GM19397 (cell line): Measurements from ENCODE around the gene LRRC42.

Experiments
- ATAC-seq: cut with Tn5 transposase; IDR thresholded peaks from one replicate; pipeline ENCODE4 v1.9.1; 2021; ENCODE audit warnings: mild to moderate bottlenecking, moderate library complexity; ENCODE audit not compliant: unreplicated experiment

Gene LRRC42

GRCh38 chr1:53938136-53938830 lies 7.9 kb upstream of the LRRC42 start:
- ATAC-seq: no peak

DNA sequence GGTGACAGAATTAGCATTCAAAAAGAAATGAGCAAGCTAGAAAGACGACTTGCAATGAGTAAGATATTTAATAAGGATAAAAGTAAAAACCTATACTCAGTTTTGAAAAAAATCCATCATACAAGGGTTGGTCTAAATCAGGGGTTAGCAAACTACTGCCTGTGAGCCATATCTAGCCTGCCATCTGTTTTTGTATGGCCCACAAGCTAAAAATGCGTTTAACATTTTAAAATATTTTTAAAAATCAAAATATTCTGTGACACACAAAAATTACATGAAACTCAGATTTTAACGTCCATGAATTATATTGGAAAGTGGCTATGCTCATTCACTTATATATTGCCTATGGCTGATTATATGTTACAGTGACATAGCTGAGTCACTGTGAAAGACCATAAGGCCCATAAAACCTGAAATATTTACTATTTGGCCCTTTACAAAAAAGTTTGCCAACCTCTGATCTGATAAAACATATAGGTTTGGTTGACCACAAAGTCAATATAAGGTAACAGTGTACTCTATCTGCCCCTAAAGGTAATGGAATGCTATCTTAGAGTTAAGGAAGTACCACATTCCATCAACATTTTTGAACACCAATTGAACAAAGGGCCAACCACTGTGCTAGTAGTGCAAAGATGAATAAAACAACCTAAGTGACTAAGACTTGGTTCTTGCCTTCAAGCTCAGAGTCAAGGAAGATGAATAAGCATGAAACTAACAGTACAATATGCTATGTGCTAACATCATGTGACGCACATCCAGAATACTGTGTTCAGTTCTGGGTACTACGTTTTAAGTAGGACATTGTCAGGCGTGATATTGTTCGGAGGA lies 3.8 kb upstream of the LRRC42 start:
- ATAC-seq: no peak

DNA sequence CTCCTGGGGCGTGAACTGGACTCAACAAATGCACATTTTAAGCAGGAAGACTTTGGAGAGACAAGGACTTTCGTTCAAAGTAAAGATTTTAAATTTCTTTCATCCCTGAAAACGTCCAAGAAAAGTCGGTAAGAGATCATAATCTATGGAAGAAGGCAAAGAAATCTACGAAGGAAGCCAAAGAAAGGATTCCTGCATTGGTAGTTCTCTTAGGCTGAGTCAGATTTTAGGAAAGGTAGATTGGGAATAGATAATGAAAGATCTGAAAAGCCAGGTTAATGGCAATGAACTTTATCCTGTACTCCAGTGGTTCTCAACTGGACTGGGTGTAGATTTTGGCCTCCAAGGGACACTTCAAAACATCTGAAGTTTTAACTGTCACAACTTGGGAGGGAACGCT lies 3.1 kb upstream of the LRRC42 start:
- ATAC-seq: no peak

- ATAC-seq: no peak
These were observed 2.6 kb upstream of the LRRC42 start for GRCh38 chr1:53943490-53944043.

- no peak for ATAC-seq
These were observed 1.5 kb upstream of the LRRC42 start for GRCh38 chr1:53944469-53945182.

DNA sequence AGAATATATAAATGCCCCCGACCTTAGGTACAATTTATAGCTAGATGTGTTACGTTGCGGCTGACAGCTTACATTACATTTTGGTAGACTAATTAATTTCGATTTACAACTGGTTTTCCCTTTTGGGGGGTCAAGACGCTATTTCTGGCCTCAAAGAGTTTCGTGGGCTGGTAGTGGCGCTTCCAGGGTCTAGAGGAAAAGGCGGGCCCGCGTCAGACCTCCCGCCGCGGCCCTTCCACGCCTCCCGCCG lies 1.0 kb upstream of the LRRC42 start:
- ATAC-seq: no peak

DNA sequence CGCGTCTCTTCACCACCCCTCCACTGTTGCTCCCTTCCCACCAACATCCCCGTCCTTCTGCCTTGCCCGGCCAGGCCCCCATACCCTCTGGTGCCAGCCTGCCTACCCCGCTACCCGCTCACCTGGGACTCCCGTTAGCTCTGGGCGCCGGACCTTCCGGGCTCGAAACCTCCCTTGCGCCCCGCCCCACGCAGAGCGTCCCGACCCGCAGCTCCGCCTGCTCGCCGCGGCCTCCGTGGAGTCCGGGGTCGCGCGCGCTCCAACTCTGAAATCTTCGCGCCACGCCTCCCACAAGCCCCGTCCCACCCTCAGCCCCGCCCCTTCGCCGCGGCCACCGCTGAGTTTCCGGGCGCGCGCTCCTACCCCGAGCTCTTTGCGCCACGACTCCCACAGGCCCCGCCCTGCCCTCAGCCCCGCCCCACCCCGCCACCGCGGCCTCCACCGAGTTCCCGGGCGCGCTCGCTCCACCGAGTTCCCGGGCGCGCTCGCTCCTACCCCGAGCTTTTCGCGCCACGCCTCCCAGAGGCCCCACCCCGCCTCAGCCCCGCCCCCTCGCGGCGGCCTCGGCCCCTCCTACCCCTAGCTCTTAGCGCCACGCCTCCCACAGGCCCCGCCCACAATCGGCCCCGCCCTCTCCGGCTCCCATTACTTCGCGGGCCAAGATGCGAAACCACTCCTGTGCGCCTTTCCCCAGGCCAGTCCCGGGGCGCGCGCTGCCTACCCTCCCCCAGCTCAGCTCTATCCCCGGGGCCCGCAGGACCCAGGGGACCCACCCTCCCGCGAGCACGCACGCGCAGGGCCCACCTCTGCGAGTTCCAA lies 508 bp upstream of the LRRC42 start, which contains the start of gene IFT25:
TSS of gene IFT25 (minus strand) at position 267 of the 819 bp plus-strand sequence. CDS start 5,617 bp downstream, outside the sequence.
- peak; percentile 66 for ATAC-seq

- ATAC-seq: no peak
These were observed 1.2 kb downstream of the LRRC42 start for GRCh38 chr1:53947172-53947907.

DNA sequence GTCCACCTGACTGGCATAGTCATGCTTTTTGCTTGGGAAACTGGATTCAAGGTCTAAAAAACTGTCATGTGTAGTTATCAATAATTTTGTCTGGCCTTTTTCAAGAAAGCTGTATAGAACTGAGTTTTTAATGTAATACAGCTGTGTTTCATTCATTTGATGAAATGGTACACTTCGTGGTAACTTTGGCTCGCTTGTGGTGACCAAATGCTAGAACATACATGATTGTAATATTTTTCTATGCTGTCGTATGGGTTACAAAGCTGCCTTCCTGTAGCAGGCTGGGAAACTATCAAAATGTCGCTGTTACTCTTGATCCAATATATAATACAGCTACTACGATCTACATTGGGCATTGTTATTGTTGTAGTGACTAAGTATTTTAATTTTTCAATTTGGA lies 2.1 kb downstream of the LRRC42 start:
- no peak for ATAC-seq

GRCh38 chr1:53949023-53949990 lies 3.2 kb downstream of the LRRC42 start:
- ATAC-seq: no peak

DNA sequence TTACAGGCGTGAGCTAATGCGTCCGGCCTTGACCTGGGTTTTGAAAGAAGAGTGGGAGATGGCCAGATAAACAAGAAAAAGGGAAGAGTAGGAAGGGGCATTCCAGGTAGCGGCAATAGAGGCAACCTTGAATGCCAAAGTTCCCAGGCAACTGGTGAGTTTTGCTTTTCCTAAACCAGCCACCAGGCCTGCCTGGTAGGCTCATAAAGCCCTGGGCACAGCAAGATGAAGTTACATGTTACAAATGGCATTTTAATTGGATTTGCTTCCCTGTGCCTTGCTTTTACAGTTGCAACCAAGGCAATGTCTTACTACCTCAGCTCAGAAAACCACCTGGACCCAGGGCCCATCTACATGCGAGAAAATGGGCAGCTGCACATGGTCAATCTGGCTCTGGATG lies 5.5 kb downstream of the LRRC42 start:
- no peak for ATAC-seq

DNA sequence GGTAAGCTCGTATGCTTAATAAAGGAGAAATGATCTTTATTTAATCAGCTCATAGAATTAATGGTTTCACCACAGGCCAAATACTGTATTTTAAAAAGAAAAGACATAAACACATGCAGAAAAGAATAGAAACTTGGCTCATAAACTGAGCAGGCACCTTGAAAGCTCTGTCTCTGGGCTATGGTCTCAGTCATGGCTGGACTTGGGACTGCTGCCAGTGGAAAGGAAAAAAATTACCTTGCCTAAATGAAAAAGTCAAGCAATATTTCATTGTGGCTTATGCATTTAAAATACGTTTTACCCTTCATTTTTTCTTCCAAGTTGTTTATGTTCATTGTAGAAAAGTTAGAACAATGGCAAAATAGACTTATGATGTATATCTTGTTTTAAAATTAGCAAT lies 8.0 kb downstream of the LRRC42 start:
- no peak for ATAC-seq

DNA sequence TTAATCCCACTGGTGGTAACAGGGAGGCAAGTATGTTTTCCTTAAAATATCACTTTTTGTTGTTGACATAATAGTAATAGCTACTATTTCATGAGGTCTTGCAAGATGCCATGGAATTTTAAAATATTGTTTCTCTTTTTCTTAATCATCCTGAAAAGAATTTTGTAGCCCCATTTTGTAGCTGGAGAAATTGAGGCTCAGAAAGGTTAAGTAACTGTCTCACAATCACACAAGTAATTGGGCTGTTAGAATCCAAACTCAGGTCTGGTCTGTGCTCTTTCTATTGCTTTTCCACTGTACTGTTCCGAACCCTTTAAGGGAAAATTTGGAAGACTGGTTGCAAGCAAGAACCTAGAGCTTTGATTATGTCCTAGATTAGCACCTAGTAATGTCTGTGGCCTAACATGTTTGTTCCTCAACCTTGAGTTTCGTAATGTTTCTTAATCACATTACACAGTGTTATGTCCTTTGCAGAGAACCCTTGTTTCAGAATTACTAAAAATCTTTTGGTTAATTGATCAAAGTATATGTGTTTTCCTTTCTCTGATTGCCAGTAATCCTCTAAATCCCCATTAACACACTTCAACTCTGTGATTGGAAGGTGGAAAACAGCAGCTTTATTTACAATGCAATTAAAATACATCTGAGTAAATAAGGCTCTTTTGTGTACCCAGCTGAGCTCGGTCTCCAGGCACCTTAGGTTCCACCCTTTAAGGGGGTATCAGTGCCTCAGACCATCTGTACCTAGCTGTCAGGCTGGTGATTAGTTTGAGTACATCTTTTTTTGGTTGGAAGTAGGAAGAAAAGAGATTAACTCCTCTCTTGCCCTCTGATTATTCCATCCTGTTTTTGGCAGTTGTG lies 10.4 kb downstream of the LRRC42 start:
- ATAC-seq: no peak

GRCh38 chr1:53957194-53957818 lies 11.2 kb downstream of the LRRC42 start:
- ATAC-seq: no peak

DNA sequence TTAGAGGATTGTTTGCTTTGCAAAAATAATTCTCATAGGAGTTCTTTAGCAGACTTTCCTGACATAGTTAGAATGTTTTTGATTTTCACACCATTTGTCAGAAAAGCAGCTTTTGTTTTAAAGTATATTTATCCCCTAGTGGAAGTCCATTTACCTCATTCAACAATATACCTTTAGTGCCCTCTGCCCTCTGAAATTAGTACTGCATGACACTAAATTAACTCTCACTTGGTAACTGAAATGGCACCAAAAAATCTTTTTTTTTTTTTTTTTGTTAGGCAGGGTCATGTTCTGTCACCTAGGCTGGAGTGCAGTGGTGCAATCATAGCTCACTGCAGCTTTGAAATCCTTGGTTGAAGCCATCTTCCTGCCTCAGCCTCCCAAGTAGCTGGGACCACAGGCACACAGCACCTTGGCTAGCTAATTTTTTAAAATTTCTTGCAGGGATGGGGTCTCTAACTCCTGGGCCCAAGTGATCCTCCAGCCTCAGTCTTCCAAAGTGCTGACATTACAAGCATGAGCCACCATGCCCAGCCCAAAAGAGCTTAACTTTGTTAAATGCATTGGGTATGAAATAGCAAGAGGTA lies 13.6 kb downstream of the LRRC42 start:
- no peak for ATAC-seq

DNA sequence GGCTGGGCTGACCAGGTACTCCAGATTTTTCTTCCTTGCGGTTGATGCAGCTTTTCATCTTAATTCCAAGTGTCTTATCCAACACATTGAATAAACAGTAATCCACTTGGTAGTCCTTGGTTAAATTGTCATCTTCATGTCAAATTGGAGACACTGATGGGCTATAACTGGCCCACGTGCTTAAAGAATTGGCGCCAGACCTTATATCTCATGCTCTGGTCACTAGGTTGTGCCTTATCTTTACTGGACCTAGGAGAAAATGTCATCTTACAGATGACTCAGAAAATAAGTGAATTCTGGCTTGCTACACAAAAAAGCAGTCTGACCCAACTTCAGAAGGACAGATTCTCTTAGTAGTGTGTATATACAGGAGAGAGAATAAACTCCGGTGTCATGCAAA lies 16.2 kb downstream of the LRRC42 start:
- no peak for ATAC-seq

- no peak for ATAC-seq
These were observed 17.3 kb downstream of the LRRC42 start for GRCh38 chr1:53963460-53963859.
